GM21526 (cell line): ENCODE data around the gene MARCKSL1.
A peak's percentile ranks its signal among the peaks of the same experiment; 100 is the strongest.
"Not testable (repeated sequence)": the region's sequence is repeated elsewhere in the genome, so short reads cannot be mapped to it uniquely, and the experiment has no call there.

Experiments used
- ATAC-seq: cut with Tn5 transposase; IDR thresholded peaks from one replicate; pipeline ENCODE4 v1.9.1; 2021; ENCODE audit warnings: moderate library complexity; ENCODE audit not compliant: unreplicated experiment, low FRiP score

Gene MARCKSL1

DNA sequence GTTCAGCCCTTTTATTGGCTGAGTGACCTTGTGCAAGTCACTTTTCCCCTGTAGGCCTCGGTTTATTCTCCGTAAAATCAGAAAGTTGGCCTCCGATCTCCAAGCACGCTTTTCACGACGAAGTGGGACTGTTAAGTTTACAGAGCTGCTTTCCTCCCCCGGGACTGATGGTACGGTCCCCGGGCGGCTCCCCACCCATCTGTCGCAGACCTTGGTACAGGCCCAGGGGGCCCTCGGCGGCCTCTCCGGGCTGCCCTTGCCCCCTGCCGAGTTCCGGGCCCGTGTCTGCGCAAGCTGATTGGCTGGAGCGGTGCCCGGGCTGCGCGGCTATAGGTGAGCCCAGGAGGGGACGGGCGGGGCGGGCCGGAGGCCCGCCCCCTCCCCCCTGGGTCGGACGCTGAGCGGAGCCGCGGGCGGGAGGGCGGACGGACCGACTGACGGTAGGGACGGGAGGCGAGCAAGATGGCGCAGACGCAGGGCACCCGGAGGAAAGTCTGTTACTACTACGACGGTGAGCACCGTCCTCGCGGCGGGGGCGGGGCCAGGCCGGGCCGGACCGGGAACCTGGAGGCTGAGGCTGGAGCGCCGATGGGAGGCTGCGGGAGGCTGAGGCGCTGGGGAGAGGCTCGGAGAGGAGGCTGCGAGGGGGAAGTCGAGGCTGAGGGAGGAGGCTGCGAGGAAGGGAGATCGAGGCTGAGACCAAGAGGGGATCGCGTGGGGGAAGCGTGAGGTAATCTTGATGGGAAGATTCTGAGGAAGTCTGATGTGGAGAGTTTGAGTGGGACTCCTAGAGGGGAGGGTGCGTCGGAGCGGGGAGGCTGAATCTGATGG lies 44.1 kb downstream of the MARCKSL1 start, which contains the start of gene HDAC1:
Gene HDAC1 (plus strand): TSS at position 376 of the 831 bp plus-strand sequence. CDS start 87 bp downstream, at position 463.
- ATAC-seq: peak; percentile 91

DNA sequence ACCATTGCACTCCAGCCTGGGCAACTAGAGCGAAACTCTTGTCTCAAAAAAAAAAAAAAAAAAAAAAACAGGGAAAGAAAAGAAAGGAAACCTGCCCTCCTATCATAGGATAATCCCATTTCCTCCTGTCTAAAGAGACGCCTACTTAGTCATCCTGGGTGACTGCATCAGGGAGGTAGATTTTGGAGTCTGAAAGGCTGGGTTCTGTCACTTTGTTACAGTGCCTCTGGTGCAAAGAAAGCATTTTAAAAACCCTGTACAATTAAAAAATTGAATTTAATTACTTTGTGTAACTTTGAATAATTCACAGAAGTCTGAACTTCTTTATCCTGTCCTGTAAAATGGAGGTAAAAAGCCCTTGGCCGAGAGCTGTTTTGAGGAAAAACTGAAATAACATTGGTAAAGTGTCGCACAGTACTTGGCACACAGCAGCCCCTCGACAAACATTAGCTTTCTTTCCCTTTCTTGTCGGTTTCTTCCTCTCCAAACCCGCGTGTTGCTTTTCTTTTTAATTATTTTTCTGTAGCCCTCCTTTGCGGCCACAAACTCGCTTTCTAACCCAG lies 44.8 kb downstream of the MARCKSL1 start:
- no peak for ATAC-seq

DNA sequence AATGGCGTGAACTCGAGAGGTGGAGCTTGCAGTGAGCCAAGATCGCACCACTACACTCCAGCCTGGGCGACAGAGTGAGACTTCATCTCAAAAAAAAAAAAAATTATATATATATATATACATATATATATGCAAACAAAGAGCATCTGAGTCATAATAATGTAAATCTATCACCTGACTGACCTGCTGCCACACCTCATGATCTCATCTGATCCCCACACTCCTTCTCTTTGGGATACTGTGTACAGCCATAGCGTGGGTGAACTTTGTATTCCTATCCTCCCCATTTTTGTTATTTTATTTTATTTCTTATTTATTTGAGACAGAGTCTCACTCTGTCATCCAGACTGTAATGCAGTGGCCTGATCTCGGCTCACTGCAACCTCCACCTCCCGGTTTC lies 46.8 kb downstream of the MARCKSL1 start:
- ATAC-seq: no peak

DNA sequence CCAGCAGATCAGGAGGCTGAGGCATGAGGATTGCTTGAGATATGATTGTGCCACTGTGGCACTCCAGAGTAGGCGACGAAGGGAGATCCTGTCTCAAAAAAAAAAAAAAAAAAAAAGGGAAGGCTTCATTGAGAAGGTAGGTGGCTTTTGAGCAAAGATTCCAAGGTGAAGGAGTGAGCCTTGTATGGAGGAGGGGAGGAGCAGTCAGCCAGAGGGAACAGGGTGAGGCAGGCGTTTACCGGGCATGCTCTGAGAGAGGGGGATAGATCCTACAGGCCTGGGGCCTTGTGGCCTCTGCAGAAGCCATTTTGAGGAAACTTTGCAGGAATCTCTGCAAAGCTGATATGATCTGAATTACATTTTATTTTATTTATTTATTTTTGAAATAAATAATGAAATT lies 49.3 kb downstream of the MARCKSL1 start:
- ATAC-seq: no peak

DNA sequence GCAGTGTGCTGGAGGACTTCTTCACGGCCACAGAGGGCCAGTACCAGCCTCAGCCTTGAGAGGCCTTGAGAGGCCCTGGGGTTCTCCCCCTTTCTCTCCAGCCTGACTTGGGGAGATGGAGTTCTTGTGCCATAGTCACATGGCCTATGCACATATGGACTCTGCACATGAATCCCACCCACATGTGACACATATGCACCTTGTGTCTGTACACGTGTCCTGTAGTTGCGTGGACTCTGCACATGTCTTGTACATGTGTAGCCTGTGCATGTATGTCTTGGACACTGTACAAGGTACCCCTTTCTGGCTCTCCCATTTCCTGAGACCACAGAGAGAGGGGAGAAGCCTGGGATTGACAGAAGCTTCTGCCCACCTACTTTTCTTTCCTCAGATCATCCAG lies 50.4 kb downstream of the MARCKSL1 start:
- no peak for ATAC-seq

DNA sequence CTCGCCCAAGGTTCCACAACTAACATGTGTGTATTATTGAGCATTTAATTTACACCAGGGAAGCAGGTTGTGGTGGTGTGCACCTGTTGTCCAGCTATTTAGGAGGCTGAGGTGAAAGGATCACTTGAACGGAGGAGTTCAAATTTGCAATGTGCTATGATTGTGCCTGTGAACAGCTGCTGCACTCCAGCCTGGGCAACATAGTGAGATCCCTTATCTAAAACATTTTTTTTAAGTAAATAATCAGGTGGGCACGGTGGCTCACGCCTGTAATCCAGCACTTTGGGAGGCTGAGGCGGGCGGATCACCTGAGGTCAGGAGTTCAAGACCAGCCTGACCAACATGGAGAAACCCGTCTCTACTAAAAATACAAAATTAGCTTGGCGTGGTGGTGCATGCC lies 51.3 kb downstream of the MARCKSL1 start:
- ATAC-seq: not testable (repeated sequence)
